ENCODE data around the gene FOXL3.

The FOXL3 gene

GRCh38 chr7:302054-302992 lies 12.4 kb downstream of the FOXL3 start:
- no peak for DNase-seq (ENCODE audit: low read depth)

GRCh38 chr7:303425-303824 lies 13.5 kb downstream of the FOXL3 start:
- DNase-seq (ENCODE audit: low read depth): no peak

GRCh38 chr7:303884-304573 lies 14.1 kb downstream of the FOXL3 start:
- DNase-seq (ENCODE audit: low read depth): no peak

GRCh38 chr7:304574-305409 lies 14.8 kb downstream of the FOXL3 start:
- DNase-seq (ENCODE audit: low read depth): no peak

GRCh38 chr7:305410-306151 lies 15.6 kb downstream of the FOXL3 start:
- no peak for DNase-seq (ENCODE audit: low read depth)

GRCh38 chr7:307970-308369 lies 18.0 kb downstream of the FOXL3 start:
- no peak for DNase-seq (ENCODE audit: low read depth)

- no peak for DNase-seq (ENCODE audit: low read depth)
Measured at GRCh38 chr7:309586-310228, 19.7 kb downstream of the FOXL3 start.

- DNase-seq (ENCODE audit: low read depth): no peak
Measured at GRCh38 chr7:311131-311680, 21.2 kb downstream of the FOXL3 start.

GRCh38 chr7:311796-312195 lies 21.8 kb downstream of the FOXL3 start:
- no peak for DNase-seq (ENCODE audit: low read depth)

- no peak for DNase-seq (ENCODE audit: low read depth)
Measured at GRCh38 chr7:312424-312823, 22.5 kb downstream of the FOXL3 start.

- DNase-seq (ENCODE audit: low read depth): no peak
Measured at GRCh38 chr7:314853-315252, 24.9 kb downstream of the FOXL3 start.

- DNase-seq (ENCODE audit: low read depth): no peak
Measured at GRCh38 chr7:315516-316265, 25.7 kb downstream of the FOXL3 start.

- no peak for DNase-seq (ENCODE audit: low read depth)
Measured at GRCh38 chr7:317643-318405, 27.9 kb downstream of the FOXL3 start.

- DNase-seq (ENCODE audit: low read depth): no peak
Measured at GRCh38 chr7:318476-318875, 28.5 kb downstream of the FOXL3 start.

- no peak for DNase-seq (ENCODE audit: low read depth)
Measured at GRCh38 chr7:318878-319661, 29.1 kb downstream of the FOXL3 start.

GRCh38 chr7:320297-320696 lies 30.3 kb downstream of the FOXL3 start:
- DNase-seq (ENCODE audit: low read depth): no peak

- peak; percentile 5 for DNase-seq (ENCODE audit: low read depth)
Measured at GRCh38 chr7:322111-322671, 32.2 kb downstream of the FOXL3 start.

- no peak for DNase-seq (ENCODE audit: low read depth)
Measured at GRCh38 chr7:322708-323111, 32.7 kb downstream of the FOXL3 start.
